ENCODE data around the gene FBLN2. TPM values are rescaled to one million over a fixed set of nuclear protein-coding genes. Genes with fewer than 3 reads are reported as not detected.

The FBLN2 gene
- total and polyA plus RNA-seq, 4 donors = 4.3 to 43.4 (median 21.1) TPM

- ATAC-seq (ENCODE audit: insufficient read depth, low FRiP score) (no peak), DNase-seq (no peak)
- 78 to 81% methylated on average over 15 of the region's 15 CpGs for WGBS, 2 donors
These were observed 34.6 kb downstream of the FBLN2 start for GRCh38 chr3:13583251-13584180.

GRCh38 chr3:13584427-13584891, 35.5 kb downstream of the FBLN2 start:
- Histone ChIP-seq H3K27me3 (ENCODE audit: control insufficient read depth in 3 of 3, insufficient read depth in 3 of 3, low read length in 2 of 3) (no peaks in the 10 kb centered on the region), H3K4me1 (ENCODE audit: control insufficient read depth in 5 of 5, insufficient read depth in 5 of 5, low read length in 5 of 5) (peaks cover 0 to 17% (median 0%) of the 10 kb centered on the region in 5 donors), H3K4me3 (no peak overlapping the region), H3K27ac (ENCODE audit: low read depth in 1 of 2, low read length in 1 of 2) (no peak overlapping the region), H3K9me3 (ENCODE audit: control insufficient read depth in 4 of 4, insufficient read depth in 3 of 4, low read length in 3 of 4) (peaks cover 0 to 5% (median 0%) of the 10 kb centered on the region in 4 donors), H3K36me3 (ENCODE audit: control insufficient read depth in 4 of 4, insufficient read depth in 4 of 4, low read length in 4 of 4) (no peaks in the 10 kb centered on the region), H3K9ac (ENCODE audit: insufficient read depth in 1 of 2, low read length in 2 of 2) (no peak overlapping the region)
- TF ChIP-seq CTCF (IDR thresholded peaks at IDR 0.05; ENCODE audit: control extremely low read depth, extremely low read depth) = no peak
- DNase-seq (no peak), ATAC-seq (ENCODE audit: insufficient read depth, low FRiP score) (no peak)
- 88 to 90% methylated on average over 8 of the region's 8 CpGs for WGBS, 2 donors

More at GRCh38 chr3:13583251-13584180, 34.6 kb downstream of the FBLN2 start:
- no peak for TF ChIP-seq CTCF (IDR thresholded peaks at IDR 0.05; ENCODE audit: control extremely low read depth, extremely low read depth)
- no peak overlapping the region for H3K9ac ChIP-seq (ENCODE audit: insufficient read depth in 1 of 2, low read length in 2 of 2)
- H3K4me1 ChIP-seq (ENCODE audit: control insufficient read depth in 5 of 5, insufficient read depth in 5 of 5, low read length in 5 of 5) = peaks cover 0 to 17% (median 0%) of the 10 kb centered on the region in 5 donors
- H3K36me3 ChIP-seq (ENCODE audit: control insufficient read depth in 4 of 4, insufficient read depth in 4 of 4, low read length in 4 of 4) = no peaks in the 10 kb centered on the region
- H3K9me3 ChIP-seq (ENCODE audit: control insufficient read depth in 4 of 4, insufficient read depth in 3 of 4, low read length in 3 of 4) = peaks cover 0 to 5% (median 0%) of the 10 kb centered on the region in 4 donors
- no peaks in the 10 kb centered on the region for H3K27me3 ChIP-seq (ENCODE audit: control insufficient read depth in 3 of 3, insufficient read depth in 3 of 3, low read length in 2 of 3)
- H3K4me3 ChIP-seq = no peak overlapping the region
- H3K27ac ChIP-seq (ENCODE audit: low read depth in 1 of 2, low read length in 1 of 2) = no peak overlapping the region

- DNase-seq (no peak), ATAC-seq (ENCODE audit: insufficient read depth, low FRiP score) (no peak)
- WGBS, 2 donors = 68 to 75% methylated on average over 5 of the region's 5 CpGs
- H3K9ac ChIP-seq (ENCODE audit: insufficient read depth in 1 of 2, low read length in 2 of 2) = no peak overlapping the region
- peaks cover 0 to 5% (median 0%) of the 10 kb centered on the region in 4 donors for H3K9me3 ChIP-seq (ENCODE audit: control insufficient read depth in 4 of 4, insufficient read depth in 3 of 4, low read length in 3 of 4)
- no peaks in the 10 kb centered on the region for H3K27me3 ChIP-seq (ENCODE audit: control insufficient read depth in 3 of 3, insufficient read depth in 3 of 3, low read length in 2 of 3)
- H3K36me3 ChIP-seq (ENCODE audit: control insufficient read depth in 4 of 4, insufficient read depth in 4 of 4, low read length in 4 of 4) = no peaks in the 10 kb centered on the region
- H3K4me3 ChIP-seq = no peak overlapping the region
- TF ChIP-seq CTCF (IDR thresholded peaks at IDR 0.05; ENCODE audit: control extremely low read depth, extremely low read depth) = no peak
- H3K27ac ChIP-seq (ENCODE audit: low read depth in 1 of 2, low read length in 1 of 2) = no peak overlapping the region
- H3K4me1 ChIP-seq (ENCODE audit: control insufficient read depth in 5 of 5, insufficient read depth in 5 of 5, low read length in 5 of 5) = peaks cover 0 to 17% (median 0%) of the 10 kb centered on the region in 5 donors
These were observed 36.0 kb downstream of the FBLN2 start for GRCh38 chr3:13584901-13585300.

Measured in lung (tissue), 12 donors.